OCI-LY7 (cell line): ENCODE data around the gene NELFCD. TPM values are rescaled to one million over a fixed set of nuclear protein-coding genes. Genes with fewer than 3 reads are reported as not detected.
"Not testable (repeated sequence)": the region's sequence is repeated elsewhere in the genome, so short reads cannot be mapped to it uniquely, and the experiment has no call there.

ENCODE experiments used
- BruUV-seq: library from RNA; stranded (reverse); fragments of 400-500 nt; replicated peaks from 2 replicates; lab custom pipeline; 2021; lab: Mats Ljungman, UMichigan
- CTCF ChIA-PET: fragments of 300-600 bp; sonication (Branson Sonifier 250); formaldehyde crosslinking; loops from one replicate; lab custom pipeline; 2022; ENCODE audit warnings: antibody characterized with exemption; ENCODE audit not compliant: unreplicated experiment; lab: Charles Lee
- POLR2A ChIA-PET: fragments of 300-600 bp; sonication (Branson Sonifier 250); formaldehyde crosslinking; loops from one replicate; lab custom pipeline; 2022; ENCODE audit warnings: antibody characterized with exemption; lab: Charles Lee
- DNase-seq: peaks from one replicate; pipeline ENCODE4 v3.0.0-alpha.2; 2015; ENCODE audit warnings: low spot score
- H2AFZ ChIP-seq: fragments of 200-600 bp; sonication (generic), shearing (Covaris generic); 2 replicates; pipeline ENCODE4 v1.6.1; 2014; ENCODE audit warnings: mild to moderate bottlenecking, antibody characterized with exemption, low read length, moderate library complexity
- H3K27ac ChIP-seq: fragments of 200-600 bp; sonication (generic); 2 replicates; pipeline ENCODE4 v1.5.1; 2014; ENCODE audit warnings: mixed run types, low read depth, mild to moderate bottlenecking, moderate library complexity, low read length, inconsistent platforms; ENCODE audit not compliant: poor library complexity, severe bottlenecking
- H3K36me3 ChIP-seq: fragments of 200-600 bp; sonication (generic); 2 replicates; pipeline ENCODE4 v1.6.1; 2014; ENCODE audit warnings: mild to moderate bottlenecking, antibody characterized with exemption, low read length, moderate library complexity, mixed read lengths; ENCODE audit not compliant: insufficient read depth
- H3K4me1 ChIP-seq: fragments of 200-600 bp; sonication (generic); 2 replicates; pipeline ENCODE4 v1.5.1; 2014; ENCODE audit warnings: mild to moderate bottlenecking, low read length; ENCODE audit not compliant: insufficient read depth, poor library complexity, severe bottlenecking
- H3K4me2 ChIP-seq: fragments of 200-600 bp; sonication (generic); 2 replicates; pipeline ENCODE4 v1.6.1; 2014; ENCODE audit warnings: mild to moderate bottlenecking, low read length
- H3K4me3 ChIP-seq: fragments of 200-600 bp; sonication (generic); 2 replicates; pipeline ENCODE4 v1.5.1; 2014; ENCODE audit warnings: mild to moderate bottlenecking, low read depth, low read length; ENCODE audit not compliant: poor library complexity, severe bottlenecking
- H3K79me2 ChIP-seq: fragments of 200-600 bp; sonication (generic); 2 replicates; pipeline ENCODE4 v1.6.1; 2016; ENCODE audit warnings: low read depth, mild to moderate bottlenecking, low read length, moderate library complexity, mixed read lengths; ENCODE audit not compliant: insufficient read depth
- H3K9me2 ChIP-seq: fragments of 200-600 bp; sonication (generic); 2 replicates; pipeline ENCODE4 v1.6.1; 2016; ENCODE audit warnings: mild to moderate bottlenecking, low read length, mixed read lengths; ENCODE audit not compliant: insufficient read depth
- H3K9me3 ChIP-seq: fragments of 200-600 bp; sonication (generic); 2 replicates; pipeline ENCODE4 v1.6.1; 2014; ENCODE audit warnings: mild to moderate bottlenecking, mixed run types, low read length, mixed read lengths
- H4K20me1 ChIP-seq: fragments of 200-600 bp; sonication (generic); 2 replicates; pipeline ENCODE4 v1.6.1; 2014; ENCODE audit warnings: mild to moderate bottlenecking, antibody characterized with exemption, low read length, moderate library complexity, mixed read lengths; ENCODE audit not compliant: insufficient read depth
- EZH2phosphoT487 ChIP-seq: fragments of 200-600 bp; sonication (generic); IDR thresholded peaks from 2 replicates; pipeline ENCODE4 v1.6.1; 2018; ENCODE audit warnings: low read depth, borderline replicate concordance, mild to moderate bottlenecking, mixed run types, antibody characterized with exemption, low read length, moderate library complexity, mixed read lengths
- intact Hi-C: fragments of 100-400 bp; cut with micrococcal nuclease; formaldehyde crosslinking; loops from one replicate; pipeline ENCODE4 v1.10.0; 2022; ENCODE audit not compliant: unreplicated experiment
- total RNA-seq, 2 experiments: library from RNA; depleted of rRNA in 1 of 2; stranded (reverse); fragments of >200 nt in 1 of 2; shearing (Covaris generic) in 1 of 2; gene quantifications; 2 replicates each; pipeline ENCODE4 v1.2.3, GENCODE V29; 2014 to 2022
- TF ChIP-seq, protein P1 (sequence below): fragments of 200-600 bp; sonication (generic); conservative IDR thresholded peaks from 2 replicates; pipeline ENCODE4 v1.5.1; 2014; ENCODE audit warnings: mild to moderate bottlenecking, antibody characterized with exemption, low read length, moderate library complexity, mixed read lengths

The NELFCD gene
- total RNA-seq, 2 experiments from 2014 or later, result 90.7 to 143 TPM

DNA sequence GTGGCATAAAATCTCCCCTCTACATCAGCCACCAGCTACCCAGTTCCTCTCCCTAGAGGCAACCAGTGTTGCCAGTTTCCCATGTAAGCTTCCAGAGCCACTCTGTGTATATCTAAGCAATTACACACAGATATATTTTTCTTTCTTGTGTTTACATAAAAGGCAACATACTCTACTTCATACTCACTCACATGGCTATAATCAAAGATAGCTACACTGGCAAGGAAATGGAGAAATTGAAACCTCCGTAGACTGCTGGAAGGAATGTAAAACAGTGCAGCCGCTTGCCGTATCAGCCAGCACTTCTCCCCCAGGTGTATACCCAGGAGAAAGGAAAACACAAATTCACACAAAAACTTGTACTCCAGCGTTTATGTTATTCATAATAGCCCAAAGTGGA is 38.5 kb upstream of the NELFCD start:
- Histone ChIP-seq H3K36me3 (no peaks in the 10 kb centered on the region), H4K20me1 (no peaks in the 10 kb centered on the region), H3K4me2 (no peak overlapping the region), H3K79me2 (no peaks in the 10 kb centered on the region), H3K9me2 (no peaks in the 10 kb centered on the region), H3K4me3 (no peak overlapping the region), H2AFZ (no peak overlapping the region), H3K4me1 (peaks cover 19% of the 10 kb centered on the region), H3K9me3 (no peaks in the 10 kb centered on the region), H3K27ac (no peak overlapping the region)
- DNase-seq, result no peak
- no TSS peak for BruUV-seq
- CTCF ChIA-PET, result no interaction called here
- no peak for TF ChIP-seq EZH2phosphoT487
- TF ChIP-seq, protein P1, sequence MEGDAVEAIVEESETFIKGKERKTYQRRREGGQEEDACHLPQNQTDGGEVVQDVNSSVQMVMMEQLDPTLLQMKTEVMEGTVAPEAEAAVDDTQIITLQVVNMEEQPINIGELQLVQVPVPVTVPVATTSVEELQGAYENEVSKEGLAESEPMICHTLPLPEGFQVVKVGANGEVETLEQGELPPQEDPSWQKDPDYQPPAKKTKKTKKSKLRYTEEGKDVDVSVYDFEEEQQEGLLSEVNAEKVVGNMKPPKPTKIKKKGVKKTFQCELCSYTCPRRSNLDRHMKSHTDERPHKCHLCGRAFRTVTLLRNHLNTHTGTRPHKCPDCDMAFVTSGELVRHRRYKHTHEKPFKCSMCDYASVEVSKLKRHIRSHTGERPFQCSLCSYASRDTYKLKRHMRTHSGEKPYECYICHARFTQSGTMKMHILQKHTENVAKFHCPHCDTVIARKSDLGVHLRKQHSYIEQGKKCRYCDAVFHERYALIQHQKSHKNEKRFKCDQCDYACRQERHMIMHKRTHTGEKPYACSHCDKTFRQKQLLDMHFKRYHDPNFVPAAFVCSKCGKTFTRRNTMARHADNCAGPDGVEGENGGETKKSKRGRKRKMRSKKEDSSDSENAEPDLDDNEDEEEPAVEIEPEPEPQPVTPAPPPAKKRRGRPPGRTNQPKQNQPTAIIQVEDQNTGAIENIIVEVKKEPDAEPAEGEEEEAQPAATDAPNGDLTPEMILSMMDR, result no peak
- POLR2A ChIA-PET, result no interaction called here
- intact Hi-C loops, result no loop called here

DNA sequence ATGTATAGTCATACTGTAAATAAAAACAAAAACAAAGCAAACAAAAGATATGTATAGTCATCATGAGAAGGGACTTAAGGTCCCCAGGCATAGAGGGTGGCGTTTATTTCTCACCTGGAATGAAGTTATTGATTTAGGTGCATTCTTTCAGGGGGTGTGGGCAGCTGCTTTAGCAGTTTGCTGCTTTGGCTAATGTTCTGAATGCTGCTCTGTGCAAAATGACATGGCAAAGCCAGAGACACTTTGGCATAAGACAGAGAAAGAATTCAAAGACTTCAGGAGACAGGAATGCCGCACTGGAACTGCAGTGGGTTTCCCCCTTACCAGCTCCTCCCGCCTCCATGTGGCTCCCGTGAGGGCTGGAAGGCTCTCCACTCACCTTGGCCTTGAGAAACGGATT is 36.4 kb upstream of the NELFCD start:
- peaks cover 11% of the 10 kb centered on the region for H3K4me1 ChIP-seq
- intact Hi-C loops, result no loop called here
- CTCF ChIA-PET, result no interaction called here
- no peaks in the 10 kb centered on the region for H4K20me1 ChIP-seq
- POLR2A ChIA-PET, result no interaction called here
- H3K4me3 ChIP-seq, result no peak overlapping the region
- no peaks in the 10 kb centered on the region for H3K9me2 ChIP-seq
- no peak overlapping the region for H3K27ac ChIP-seq
- H3K9me3 ChIP-seq, result no peaks in the 10 kb centered on the region
- no peak overlapping the region for H2AFZ ChIP-seq
- TF ChIP-seq EZH2phosphoT487, result no peak
- TF ChIP-seq, protein P1, result no peak
- DNase-seq, result no peak
- no peak overlapping the region for H3K4me2 ChIP-seq
- no TSS peak for BruUV-seq
- no peaks in the 10 kb centered on the region for H3K36me3 ChIP-seq
- no peaks in the 10 kb centered on the region for H3K79me2 ChIP-seq

DNA sequence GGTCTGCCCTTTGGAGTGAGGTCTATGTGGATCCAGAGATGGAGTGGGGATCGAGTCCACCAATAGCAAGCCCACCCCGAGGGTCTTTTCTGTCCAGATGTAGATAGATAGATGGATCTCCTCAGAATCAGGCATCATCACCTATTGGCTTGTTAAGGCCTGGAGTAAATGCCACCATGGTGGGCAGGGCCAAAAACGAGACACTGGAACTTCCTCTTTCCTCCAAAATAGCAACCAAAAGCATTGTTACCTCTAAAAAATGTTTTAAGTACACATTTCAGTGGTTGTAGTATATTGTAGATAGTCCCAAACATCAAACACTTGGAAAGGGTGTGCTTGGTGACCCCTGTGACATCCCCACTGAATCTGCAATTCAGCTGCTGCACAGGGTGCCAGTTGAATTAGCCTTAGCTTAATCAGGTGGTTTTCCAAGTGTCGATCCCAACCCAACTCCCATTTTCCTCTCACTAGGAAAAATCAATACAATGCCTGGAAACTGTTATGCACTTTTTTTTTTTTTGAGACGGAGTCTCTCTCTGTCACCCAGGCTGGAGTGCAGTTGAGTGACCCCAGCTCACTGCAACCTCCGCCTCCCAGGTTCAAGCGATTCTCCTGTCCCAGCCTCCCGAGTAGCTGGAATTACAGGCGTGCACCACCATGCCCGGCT is 35.0 kb upstream of the NELFCD start:
- Histone ChIP-seq H3K79me2 (no peaks in the 10 kb centered on the region), H3K4me2 (no peak overlapping the region), H3K36me3 (no peaks in the 10 kb centered on the region), H3K4me1 (peaks cover 11% of the 10 kb centered on the region), H3K4me3 (no peak overlapping the region), H3K9me2 (no peaks in the 10 kb centered on the region), H3K27ac (no peak overlapping the region), H4K20me1 (no peaks in the 10 kb centered on the region), H2AFZ (no peak overlapping the region), H3K9me3 (no peaks in the 10 kb centered on the region)
- intact Hi-C loops, result no loop called here
- TF ChIP-seq, protein P1, result no peak
- no peak for TF ChIP-seq EZH2phosphoT487
- no TSS peak for BruUV-seq
- DNase-seq, result no peak
- CTCF ChIA-PET, result no interaction called here
- POLR2A ChIA-PET, result no interaction called here

DNA sequence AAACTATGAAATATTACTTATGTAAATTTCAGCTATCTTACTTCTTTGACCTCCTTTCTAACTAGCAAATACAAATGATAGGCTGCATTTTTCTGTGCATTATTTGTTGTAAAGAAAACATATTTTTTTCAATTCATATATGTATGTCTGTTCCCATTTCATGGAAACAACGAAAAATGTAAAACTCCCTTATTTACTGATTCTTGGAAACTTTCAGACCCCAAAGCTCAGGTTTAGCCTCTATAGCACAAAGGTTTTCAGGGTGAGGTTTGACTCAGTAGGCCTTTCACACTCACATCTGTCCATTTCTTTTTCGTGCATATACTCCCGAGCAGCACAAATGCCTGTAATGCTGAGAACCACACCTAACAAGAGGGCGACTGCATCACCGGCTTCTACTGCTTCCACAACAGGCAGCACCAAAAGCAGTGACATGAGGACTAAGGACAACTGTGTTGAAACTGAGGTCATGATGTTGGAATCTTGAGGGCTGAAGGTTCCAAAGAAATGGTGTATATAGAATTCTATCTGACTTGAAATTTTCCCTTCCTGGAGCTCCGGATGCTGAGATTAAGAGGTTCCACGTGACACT is 33.2 kb upstream of the NELFCD start:
- H3K79me2 ChIP-seq, H4K20me1 ChIP-seq, H3K9me2 ChIP-seq, H2AFZ ChIP-seq, H3K36me3 ChIP-seq, POLR2A ChIA-PET, BruUV-seq, H3K27ac ChIP-seq, DNase-seq, H3K4me1 ChIP-seq, CTCF ChIA-PET, intact Hi-C loops, H3K4me3 ChIP-seq, H3K9me3 ChIP-seq, H3K4me2 ChIP-seq: not testable (repeated sequence)
